Epithelial cell of esophagus (primary cell): ENCODE data around the gene ARL3.

Experiments
- DNase-seq: peaks from one replicate; pipeline ENCODE4 v3.0.0; 2010; ENCODE audit warnings: low read depth
- H3K4me3 ChIP-seq: 2 replicates; pipeline ENCODE4 v1.5.1; 2011; ENCODE audit warnings: mild to moderate bottlenecking, low read length, control low read depth
- TF ChIP-seq, protein P1 (sequence below): IDR thresholded peaks from 2 replicates; pipeline ENCODE4 v1.5.1; 2011; ENCODE audit warnings: low read depth, mild to moderate bottlenecking, low read length, control low read depth, inconsistent platforms; ENCODE audit not compliant: insufficient read depth; ENCODE audit errors: missing control alignments

The ARL3 gene

DNA sequence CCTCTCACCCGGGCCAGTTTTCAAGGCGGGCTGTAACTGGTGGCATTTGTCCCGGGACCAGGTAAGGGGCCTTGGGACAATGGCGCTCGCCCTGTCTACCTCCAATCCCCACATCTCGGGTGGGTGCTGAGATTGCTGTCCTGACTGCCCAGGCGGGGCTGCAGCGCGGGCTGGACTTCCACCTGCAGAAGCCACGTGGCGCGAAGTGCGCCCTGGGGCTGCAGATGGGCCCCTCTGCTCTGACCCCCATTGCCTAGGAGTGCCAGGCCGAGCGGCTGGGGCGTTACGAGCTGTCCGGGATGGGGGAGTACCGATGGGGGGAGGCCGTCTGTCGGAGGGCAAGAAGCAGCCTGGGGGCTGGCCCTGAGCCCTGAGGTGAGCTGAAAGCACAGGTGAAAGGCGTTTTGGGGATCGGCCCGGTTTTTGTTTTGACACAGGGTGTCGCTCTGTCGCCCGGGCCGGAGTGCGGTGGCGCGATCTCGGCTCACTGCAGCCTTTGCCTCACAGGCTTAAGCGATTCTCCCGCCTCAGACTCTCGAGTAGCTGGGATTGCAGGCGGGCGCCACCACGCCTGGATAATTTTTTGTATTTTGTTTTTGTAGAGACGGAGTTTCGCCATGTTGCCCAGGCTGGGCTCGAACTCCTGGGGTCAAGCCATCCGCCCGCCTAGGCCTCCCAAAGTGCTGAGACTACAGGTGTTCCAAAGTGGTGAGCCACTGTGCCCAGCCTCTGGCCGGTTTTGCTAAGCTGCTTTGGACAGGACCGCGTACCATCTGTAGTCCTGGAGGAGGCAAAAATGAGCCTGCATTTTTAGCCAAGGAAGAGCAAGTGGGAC is 641 bp upstream of the ARL3 start, which contains the start of gene SFXN2:
TSS of gene SFXN2 (plus strand) at position 16 of the 835 bp plus-strand sequence. CDS start 12,001 bp downstream, outside the sequence.
- peak within 1 kb of the TSS; percentile 88 for H3K4me3 ChIP-seq
- peak; percentile 6 for DNase-seq
- TF ChIP-seq, protein P1, sequence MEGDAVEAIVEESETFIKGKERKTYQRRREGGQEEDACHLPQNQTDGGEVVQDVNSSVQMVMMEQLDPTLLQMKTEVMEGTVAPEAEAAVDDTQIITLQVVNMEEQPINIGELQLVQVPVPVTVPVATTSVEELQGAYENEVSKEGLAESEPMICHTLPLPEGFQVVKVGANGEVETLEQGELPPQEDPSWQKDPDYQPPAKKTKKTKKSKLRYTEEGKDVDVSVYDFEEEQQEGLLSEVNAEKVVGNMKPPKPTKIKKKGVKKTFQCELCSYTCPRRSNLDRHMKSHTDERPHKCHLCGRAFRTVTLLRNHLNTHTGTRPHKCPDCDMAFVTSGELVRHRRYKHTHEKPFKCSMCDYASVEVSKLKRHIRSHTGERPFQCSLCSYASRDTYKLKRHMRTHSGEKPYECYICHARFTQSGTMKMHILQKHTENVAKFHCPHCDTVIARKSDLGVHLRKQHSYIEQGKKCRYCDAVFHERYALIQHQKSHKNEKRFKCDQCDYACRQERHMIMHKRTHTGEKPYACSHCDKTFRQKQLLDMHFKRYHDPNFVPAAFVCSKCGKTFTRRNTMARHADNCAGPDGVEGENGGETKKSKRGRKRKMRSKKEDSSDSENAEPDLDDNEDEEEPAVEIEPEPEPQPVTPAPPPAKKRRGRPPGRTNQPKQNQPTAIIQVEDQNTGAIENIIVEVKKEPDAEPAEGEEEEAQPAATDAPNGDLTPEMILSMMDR = no peak

DNA sequence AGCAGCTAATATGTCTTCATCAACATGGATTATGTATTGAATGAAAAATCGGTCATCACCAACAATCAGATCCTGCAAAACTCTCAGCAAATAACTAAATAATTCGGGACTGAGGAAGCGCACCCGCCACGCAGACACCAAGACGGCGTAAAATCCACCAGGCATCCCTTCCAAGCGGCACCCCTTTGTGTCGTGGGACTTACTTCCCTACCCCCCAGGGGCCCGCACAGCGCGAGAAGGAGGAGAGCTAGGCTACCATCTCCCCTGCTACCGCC is 721 bp downstream of the ARL3 start:
- TF ChIP-seq, protein P1 = peak; percentile 39
- DNase-seq = no peak
- peak overlapping the region; percentile 88 for H3K4me3 ChIP-seq

DNA sequence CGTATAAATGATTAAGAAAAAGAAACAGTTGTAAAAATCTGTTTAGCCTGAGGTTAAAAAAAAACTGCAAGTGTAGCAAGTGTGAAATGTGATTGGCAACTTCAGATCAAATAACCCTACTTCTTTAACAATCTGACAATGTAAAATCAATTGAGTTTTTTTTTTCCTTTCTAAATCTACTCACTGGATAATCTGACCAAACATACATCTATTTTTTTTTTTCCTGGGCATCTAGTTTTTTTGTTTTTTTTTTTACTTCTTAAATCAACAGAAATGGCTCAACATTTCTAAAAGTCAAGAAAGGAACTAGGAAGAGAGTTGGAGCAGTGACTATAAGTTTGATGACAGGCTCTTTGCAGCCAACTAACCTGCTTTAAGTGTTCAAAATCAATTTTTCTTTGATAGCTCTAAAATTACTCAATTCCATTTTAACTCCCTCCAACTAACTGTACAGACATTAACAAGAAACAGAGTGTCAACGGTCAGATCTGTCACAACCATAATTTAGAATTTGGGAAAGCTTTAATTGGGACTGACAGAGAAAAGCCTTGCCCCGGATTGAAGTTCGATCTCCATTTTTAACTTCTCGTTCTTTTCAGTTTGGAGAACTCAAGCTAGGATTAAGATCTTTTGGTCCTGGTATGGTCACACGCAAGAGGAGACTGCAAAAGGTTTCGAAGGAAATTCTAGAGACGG is 1.2 kb downstream of the ARL3 start:
- peak overlapping the region; percentile 88 for H3K4me3 ChIP-seq
- no peak for DNase-seq
- TF ChIP-seq, protein P1 = no peak

DNA sequence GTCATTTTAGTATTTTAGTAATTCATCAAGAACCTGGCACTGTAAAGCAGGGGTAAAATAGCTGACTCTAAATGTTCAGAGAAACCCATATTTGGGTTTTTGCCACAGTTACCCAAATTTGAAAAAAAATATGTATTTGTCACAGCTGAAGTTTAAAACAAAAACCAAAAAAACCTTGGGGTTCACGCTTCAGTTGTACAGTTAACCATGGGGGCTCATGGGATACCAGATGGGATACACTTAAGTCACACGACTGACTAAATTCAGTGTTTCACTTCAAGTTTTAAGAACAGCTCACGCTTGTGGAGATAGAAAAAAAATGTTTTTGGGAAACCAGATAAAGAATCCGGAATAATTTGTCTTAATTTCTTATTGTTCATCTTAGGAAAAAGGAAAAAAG is 2.1 kb downstream of the ARL3 start:
- TF ChIP-seq, protein P1 = no peak
- no peak overlapping the region for H3K4me3 ChIP-seq
- DNase-seq = no peak

DNA sequence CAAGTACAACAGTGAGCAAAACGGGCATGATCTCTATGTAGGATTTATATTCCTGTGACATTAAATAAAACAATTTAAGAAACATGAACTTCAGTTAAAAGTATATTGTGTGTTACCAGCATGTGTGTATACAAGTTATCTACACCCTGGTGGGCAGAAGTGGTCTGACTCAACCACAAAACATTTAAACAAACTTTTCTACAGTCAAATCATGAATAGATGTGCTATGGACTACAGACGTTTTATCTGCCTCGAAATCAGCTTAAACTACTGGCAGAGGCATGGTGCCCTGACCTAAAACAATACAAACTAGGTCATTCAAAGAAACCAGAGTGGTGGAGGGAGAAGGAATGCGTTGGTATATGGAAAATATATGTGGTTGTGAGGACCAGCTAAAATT is 3.6 kb downstream of the ARL3 start:
- TF ChIP-seq, protein P1 = no peak
- H3K4me3 ChIP-seq = no peak overlapping the region
- no peak for DNase-seq

DNA sequence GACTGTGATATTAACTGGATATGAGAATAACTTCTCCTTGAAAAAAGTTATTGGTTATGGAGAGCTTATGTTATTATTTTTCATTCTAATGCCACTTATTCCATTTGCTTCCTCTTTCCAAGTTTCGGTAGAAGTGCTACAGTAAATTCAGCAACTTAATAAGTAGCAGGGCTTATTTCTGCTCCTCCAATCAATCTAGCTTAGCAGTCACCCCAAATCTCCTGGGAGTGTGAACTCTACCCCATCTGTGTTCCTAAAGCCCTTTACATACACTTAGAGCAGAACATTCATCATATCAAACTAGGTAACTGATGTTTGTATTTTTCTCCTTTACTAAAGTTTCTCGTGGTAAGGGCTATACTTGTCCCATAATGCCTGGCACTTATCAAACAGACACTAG is 8.7 kb downstream of the ARL3 start:
- no peak overlapping the region for H3K4me3 ChIP-seq
- no peak for DNase-seq

More for the DNA sequence above, 8.7 kb downstream of the ARL3 start:
- TF ChIP-seq, protein P1 = no peak
